Kidney (tissue), 14 donors: ENCODE measurements around the gene COLEC12. TPM values are rescaled to one million over a fixed set of nuclear protein-coding genes. Genes with fewer than 3 reads are reported as not detected.

ENCODE experiments used
- DNase-seq, 5 donors: peaks; one replicate each; pipeline ENCODE4 v3.0.0-alpha.2; 2013 to 2020
- FAIRE-seq: peaks from 2 replicates; lab custom pipeline; 2012; peaks lifted over from hg19 to GRCh38; lab: Jason Lieb, UNC
- H3K27ac ChIP-seq, 2 donors: one replicate each; pipeline ENCODE4 v1.7.0; 2013; ENCODE audit warnings: low read depth in 2 of 2, low read length in 2 of 2, inconsistent platforms in 1 of 2
- H3K27me3 ChIP-seq: one replicate; pipeline ENCODE4 v1.7.1; 2013; ENCODE audit warnings: low read length, inconsistent platforms; ENCODE audit not compliant: control insufficient read depth, insufficient read depth
- H3K36me3 ChIP-seq, 3 donors: one replicate each; pipeline versions ENCODE4 v1.7.0 to v1.7.1; 2013; ENCODE audit warnings: low read length in 3 of 3, control low read depth in 1 of 3, inconsistent platforms in 1 of 3; ENCODE audit not compliant: insufficient read depth in 3 of 3, control insufficient read depth in 2 of 3
- H3K4me1 ChIP-seq, 3 donors: one replicate each; pipeline versions ENCODE4 v1.7.0 to v1.7.1; 2013; ENCODE audit warnings: low read length in 3 of 3, inconsistent platforms in 1 of 3, low read depth in 1 of 3; ENCODE audit not compliant: control insufficient read depth in 2 of 3, insufficient read depth in 2 of 3
- H3K4me3 ChIP-seq, 3 donors: one replicate each; pipeline versions ENCODE4 v1.7.0 to v1.8.1; 2013; ENCODE audit warnings: low read length in 3 of 3, control low read depth in 1 of 3, inconsistent platforms in 1 of 3
- H3K9ac ChIP-seq, 3 donors: one replicate each; pipeline versions ENCODE4 v1.7.0 to v1.7.1; 2013; ENCODE audit warnings: low read length in 3 of 3, control low read depth in 1 of 3, inconsistent platforms in 1 of 3
- H3K9me3 ChIP-seq, 3 donors: one replicate each; pipeline versions ENCODE4 v1.7.0 to v1.7.1; 2013; ENCODE audit warnings: low read length in 3 of 3, control low read depth in 1 of 3, inconsistent platforms in 1 of 3; ENCODE audit not compliant: control insufficient read depth in 2 of 3, insufficient read depth in 1 of 3
- intact Hi-C: fragments of 100-400 bp; cut with DNase I; formaldehyde crosslinking; loops from one replicate; pipeline ENCODE4 v1.11.1; 2022
- polyA plus RNA-seq: library from polyadenylated mRNA; stranded (reverse); fragments of 350-450 nt; fragmentation: Illumina TruSeq; extraction: RNeasy Lipid Tissue Mini Kit (QIAGEN cat#74804); gene quantifications from one replicate; pipeline ENCODE4 v1.2.3, GENCODE V29; 2014; ENCODE audit warnings: low read depth, low replicate concordance; ENCODE audit not compliant: insufficient read depth
- total RNA-seq: library from RNA; stranded (reverse); fragmentation: NEBNext Ultra II Directional; extraction: Animal tissue kit (Norgen Biotek cat#: 25700); gene quantifications from one replicate; pipeline ENCODE4 v1.2.1, GENCODE V29; 2021
- TF ChIP-seq, protein P1 (sequence below): IDR thresholded peaks from 3 replicates; pipeline ENCODE4 v1.5.1; 2012; ENCODE audit warnings: mild to moderate bottlenecking, moderate library complexity, borderline replicate concordance; ENCODE audit not compliant: insufficient read depth; ENCODE audit errors: extremely low read depth
- donor health status: control.
- donor health status: control.
- donor health status: control.
- donor health status: control.
- donor health status: control.
- donor health status: DM: yes; HTN: yes; CAD: no.
- donor health status: Normal renal cell carcinoma (clear cell type).

The COLEC12 gene
- total and polyA plus RNA-seq, 2 donors from 2014 or later, result 1.3 to 7.4 TPM

DNA sequence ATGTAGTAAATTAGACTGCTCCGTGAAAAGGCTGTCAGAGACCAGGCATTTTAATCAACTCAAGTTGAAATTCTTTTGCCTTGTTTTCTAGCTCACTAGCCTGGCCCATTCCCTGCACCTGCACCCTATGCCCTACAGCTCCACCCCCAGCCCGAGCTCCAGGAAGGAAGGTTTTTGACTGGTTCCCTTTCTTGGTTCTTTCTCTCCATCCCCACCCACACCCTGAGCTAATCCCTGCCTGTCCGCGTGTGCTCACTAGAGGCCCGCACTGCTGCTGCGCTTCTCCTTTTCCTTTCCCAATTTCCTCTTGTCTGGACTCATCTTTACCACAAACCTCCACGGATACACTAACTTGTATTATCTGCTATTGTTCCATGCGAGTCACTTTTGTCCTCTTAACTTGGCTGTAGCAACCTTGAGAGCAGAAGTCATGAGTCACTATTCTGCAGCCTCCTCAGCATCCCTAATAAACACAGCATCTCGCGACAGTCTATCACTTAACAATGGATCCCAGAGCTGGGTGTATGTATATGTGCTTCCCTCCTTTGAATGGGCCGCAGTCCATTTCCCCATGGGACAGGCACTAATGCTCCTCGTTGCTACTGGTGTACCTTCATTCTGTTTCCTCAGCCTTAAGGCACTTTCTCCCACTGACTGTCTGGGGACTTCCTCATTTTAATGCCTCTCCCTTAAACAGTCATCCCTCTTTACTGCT is 36.5 kb downstream of the COLEC12 start:
- FAIRE-seq (no peak), DNase-seq (peak in 1 of 5 donors; percentile 42)
- H3K9ac ChIP-seq, result no peak overlapping the region
- no peaks in the 10 kb centered on the region for H3K36me3 ChIP-seq
- H3K4me1 ChIP-seq, result peaks cover 0 to 5% (median 0%) of the 10 kb centered on the region in 3 donors
- no peaks in the 10 kb centered on the region for H3K27me3 ChIP-seq
- H3K9me3 ChIP-seq, result no peaks in the 10 kb centered on the region
- H3K4me3 ChIP-seq, result no peak overlapping the region
- TF ChIP-seq, protein P1, sequence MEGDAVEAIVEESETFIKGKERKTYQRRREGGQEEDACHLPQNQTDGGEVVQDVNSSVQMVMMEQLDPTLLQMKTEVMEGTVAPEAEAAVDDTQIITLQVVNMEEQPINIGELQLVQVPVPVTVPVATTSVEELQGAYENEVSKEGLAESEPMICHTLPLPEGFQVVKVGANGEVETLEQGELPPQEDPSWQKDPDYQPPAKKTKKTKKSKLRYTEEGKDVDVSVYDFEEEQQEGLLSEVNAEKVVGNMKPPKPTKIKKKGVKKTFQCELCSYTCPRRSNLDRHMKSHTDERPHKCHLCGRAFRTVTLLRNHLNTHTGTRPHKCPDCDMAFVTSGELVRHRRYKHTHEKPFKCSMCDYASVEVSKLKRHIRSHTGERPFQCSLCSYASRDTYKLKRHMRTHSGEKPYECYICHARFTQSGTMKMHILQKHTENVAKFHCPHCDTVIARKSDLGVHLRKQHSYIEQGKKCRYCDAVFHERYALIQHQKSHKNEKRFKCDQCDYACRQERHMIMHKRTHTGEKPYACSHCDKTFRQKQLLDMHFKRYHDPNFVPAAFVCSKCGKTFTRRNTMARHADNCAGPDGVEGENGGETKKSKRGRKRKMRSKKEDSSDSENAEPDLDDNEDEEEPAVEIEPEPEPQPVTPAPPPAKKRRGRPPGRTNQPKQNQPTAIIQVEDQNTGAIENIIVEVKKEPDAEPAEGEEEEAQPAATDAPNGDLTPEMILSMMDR, result no peak
- intact Hi-C loops, result no loop called here
- H3K27ac ChIP-seq, result no peak overlapping the region

DNA sequence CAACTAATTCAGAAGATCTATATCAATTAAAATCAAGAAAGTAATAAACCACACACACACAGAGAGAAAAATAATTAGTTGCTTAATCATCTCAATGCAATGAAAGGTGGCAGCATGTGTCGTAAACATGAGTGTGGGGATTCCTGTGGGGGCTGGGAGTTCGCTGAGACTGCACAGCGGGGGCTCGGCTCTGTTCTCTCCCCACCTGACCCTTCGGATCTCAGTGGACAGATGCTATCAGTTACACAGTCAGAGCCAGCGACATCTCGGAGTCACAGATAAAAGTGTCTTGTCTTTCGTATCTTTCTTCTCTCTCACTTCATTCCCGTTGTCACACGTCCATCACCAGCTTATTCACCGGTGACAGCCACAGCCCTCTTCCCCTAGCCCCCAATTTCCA is 37.1 kb downstream of the COLEC12 start:
- H3K9ac ChIP-seq, result no peak overlapping the region
- no peaks in the 10 kb centered on the region for H3K27me3 ChIP-seq
- FAIRE-seq (no peak), DNase-seq (peak in 2 of 5 donors; percentile 43 to 50)
- H3K36me3 ChIP-seq, result no peaks in the 10 kb centered on the region
- H3K4me3 ChIP-seq, result no peak overlapping the region
- H3K27ac ChIP-seq, result no peak overlapping the region
- intact Hi-C loops, result no loop called here
- TF ChIP-seq, protein P1, result no peak
- H3K4me1 ChIP-seq, result peaks cover 0 to 5% (median 0%) of the 10 kb centered on the region in 3 donors
- no peaks in the 10 kb centered on the region for H3K9me3 ChIP-seq

GRCh38 chr18:461762-462161 is 38.7 kb downstream of the COLEC12 start:
- TF ChIP-seq, protein P1, result no peak
- Histone ChIP-seq H3K9ac (no peak overlapping the region), H3K4me1 (peaks cover 0 to 8% (median 0%) of the 10 kb centered on the region in 3 donors), H3K36me3 (no peaks in the 10 kb centered on the region), H3K27ac (no peak overlapping the region), H3K9me3 (no peaks in the 10 kb centered on the region), H3K4me3 (no peak overlapping the region), H3K27me3 (no peaks in the 10 kb centered on the region)
- FAIRE-seq (no peak), DNase-seq (no peak)
- intact Hi-C loops, result no loop called here

GRCh38 chr18:460791-461190 is 39.7 kb downstream of the COLEC12 start:
- H3K27me3 ChIP-seq, result no peaks in the 10 kb centered on the region
- no peak overlapping the region for H3K27ac ChIP-seq
- H3K36me3 ChIP-seq, result no peaks in the 10 kb centered on the region
- intact Hi-C loops, result no loop called here
- H3K4me3 ChIP-seq, result no peak overlapping the region
- TF ChIP-seq, protein P1, result no peak
- H3K9me3 ChIP-seq, result no peaks in the 10 kb centered on the region
- no peak for FAIRE-seq
- DNase-seq, result peak in 1 of 5 donors; percentile 35
- H3K4me1 ChIP-seq, result peaks cover 0 to 8% (median 0%) of the 10 kb centered on the region in 3 donors
- no peak overlapping the region for H3K9ac ChIP-seq
